Activated T-helper 1 cell treated with Interleukin-2 at 50 U/mL for 16 hours (primary cell): ENCODE measurements around the gene INHBC.

Experiments used
- DNase-seq: peaks from one replicate; pipeline ENCODE4 v3.0.0-alpha.2; 2020; ENCODE audit warnings: low read depth

Gene INHBC

GRCh38 chr12:57469296-57470164 is 34.9 kb downstream of the INHBC start:
- no peak for DNase-seq

- no peak for DNase-seq
Measured at GRCh38 chr12:57470286-57470969, 35.8 kb downstream of the INHBC start.

DNA sequence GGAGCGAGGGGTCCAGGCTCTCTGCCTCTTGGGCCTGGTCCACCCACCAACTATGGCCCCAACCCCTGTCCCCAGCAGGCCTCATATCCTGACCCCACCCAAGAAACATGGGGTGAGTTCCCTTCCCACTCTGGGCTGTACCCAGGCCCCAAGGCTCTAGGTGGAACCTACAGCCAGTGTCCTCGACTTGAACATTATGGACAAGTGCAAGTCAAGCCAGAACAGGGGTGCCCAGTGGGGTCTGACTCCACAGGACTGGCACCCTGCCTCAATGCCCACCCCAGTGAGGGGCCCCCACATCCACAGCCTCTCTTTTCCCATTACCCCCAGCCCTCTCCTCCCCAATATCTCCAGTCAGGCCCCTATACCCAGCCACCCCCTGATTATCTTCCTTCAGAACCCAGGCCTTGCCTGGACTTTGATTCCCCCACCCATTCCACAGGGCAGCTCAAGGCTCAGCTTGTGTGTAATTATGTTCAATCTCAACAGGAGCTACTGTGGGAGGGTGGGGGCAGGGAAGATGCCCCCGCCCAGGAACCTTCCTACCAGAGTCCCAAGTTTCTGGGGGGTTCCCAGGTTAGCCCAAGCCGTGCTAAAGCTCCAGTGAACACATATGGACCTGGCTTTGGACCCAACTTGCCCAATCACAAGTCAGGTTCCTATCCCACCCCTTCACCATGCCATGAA is 36.5 kb downstream of the INHBC start:
- no peak for DNase-seq

- DNase-seq: no peak
Measured at GRCh38 chr12:57471661-57472060, 37.1 kb downstream of the INHBC start.

DNA sequence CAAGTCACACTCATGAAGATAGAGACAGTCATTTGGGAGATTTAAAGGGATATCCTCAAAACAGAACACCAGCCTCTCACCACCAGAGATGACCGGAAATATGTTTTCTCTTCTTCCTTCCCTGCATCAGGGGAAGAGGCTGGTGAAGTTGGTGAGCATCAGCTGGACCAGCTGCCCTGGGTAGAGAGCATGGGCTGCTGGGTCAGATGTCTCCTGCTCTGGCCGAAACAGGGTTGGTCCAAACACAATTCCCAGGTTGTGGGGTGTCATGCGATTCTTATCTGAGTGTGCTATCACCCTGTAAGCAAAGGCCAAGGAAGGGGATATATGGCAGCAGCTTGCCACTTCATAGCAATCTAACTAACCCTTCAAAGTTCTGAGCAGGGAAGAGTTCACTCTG is 37.8 kb downstream of the INHBC start:
- no peak for DNase-seq

DNA sequence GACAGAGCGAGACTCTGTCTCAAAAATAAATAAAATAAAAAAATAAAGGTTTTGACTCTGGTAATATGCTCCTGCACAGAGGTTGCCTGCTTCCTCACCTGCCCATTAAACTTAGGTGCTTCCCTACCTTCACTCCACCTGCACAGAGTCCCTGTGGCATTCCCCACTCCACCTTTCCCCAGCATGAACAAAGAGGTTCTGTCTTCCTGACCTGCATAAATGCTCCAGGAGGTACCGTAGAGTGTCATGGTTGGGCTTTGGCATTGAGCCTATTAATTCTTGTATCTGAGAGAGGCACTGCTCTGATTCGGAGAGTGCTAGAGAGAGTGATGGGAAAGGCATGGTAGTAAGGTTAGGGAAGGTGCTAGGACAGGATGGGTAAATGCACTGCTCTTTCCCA is 38.8 kb downstream of the INHBC start:
- DNase-seq: no peak

GRCh38 chr12:57473886-57474285 is 39.3 kb downstream of the INHBC start:
- no peak for DNase-seq

DNA sequence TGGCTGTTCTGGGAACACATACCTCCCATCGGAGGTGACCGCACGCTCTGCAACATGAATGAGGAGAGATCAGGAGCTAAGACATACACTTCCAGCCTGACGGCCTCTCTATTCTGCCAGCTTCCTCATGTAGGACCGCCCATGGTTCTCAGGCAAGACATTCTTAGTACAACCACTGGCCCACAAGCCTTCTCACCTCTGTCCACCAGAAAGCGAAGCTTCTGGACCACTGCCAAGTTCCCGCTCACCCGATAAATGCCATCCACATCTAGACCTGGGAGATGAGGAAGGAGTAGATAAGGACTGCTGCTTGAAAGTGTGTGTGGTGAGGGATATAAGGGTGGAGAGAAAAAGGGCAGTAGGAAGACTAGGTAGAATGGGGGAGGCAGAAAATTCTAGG is 39.8 kb downstream of the INHBC start:
- DNase-seq: no peak

- no peak for DNase-seq
Measured at GRCh38 chr12:57474862-57475261, 40.3 kb downstream of the INHBC start.

DNA sequence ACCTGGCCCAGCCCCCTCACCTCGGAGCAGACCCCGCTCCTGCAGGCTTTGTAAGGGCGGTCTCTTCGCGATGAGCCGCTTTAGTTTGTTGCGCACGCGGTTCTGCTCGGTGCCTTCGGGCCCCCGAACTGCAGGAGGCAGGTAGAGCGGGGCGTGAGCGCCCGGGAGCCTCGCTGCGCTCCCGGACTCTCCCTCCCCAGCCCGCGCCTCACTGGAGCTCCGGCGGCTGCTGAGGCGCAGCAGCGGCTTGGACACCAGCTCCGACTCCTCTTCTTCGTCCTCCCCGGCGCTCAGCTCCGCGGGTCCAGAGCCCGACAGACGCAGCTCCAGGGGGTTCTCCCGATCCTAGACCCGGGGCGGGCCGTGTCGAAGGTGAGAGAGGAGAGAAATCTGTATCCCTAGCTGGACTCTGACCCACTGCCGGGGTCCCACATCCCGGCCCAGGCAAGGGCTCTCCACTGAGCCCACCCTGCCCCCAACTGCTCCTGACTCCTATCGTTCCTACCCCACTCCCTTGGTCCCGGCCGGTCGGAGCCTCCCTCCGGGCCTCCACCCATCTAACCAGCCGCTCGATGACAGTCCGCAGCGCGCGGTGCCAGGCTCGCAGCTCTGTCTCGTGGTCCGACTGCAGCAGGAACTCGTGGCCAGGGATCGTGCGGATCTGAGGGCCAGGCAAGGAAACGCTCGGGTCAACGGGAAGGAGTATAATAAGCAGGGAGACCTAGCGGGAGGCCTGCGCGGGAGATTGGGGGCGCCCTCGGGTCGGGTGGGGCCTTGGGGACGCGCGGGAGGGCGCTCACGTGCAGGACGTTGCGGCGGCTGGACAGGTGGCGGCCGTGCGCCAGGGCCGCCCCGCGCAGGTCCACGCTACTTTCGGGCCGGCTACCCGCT is 40.9 kb downstream of the INHBC start:
- DNase-seq: no peak

DNA sequence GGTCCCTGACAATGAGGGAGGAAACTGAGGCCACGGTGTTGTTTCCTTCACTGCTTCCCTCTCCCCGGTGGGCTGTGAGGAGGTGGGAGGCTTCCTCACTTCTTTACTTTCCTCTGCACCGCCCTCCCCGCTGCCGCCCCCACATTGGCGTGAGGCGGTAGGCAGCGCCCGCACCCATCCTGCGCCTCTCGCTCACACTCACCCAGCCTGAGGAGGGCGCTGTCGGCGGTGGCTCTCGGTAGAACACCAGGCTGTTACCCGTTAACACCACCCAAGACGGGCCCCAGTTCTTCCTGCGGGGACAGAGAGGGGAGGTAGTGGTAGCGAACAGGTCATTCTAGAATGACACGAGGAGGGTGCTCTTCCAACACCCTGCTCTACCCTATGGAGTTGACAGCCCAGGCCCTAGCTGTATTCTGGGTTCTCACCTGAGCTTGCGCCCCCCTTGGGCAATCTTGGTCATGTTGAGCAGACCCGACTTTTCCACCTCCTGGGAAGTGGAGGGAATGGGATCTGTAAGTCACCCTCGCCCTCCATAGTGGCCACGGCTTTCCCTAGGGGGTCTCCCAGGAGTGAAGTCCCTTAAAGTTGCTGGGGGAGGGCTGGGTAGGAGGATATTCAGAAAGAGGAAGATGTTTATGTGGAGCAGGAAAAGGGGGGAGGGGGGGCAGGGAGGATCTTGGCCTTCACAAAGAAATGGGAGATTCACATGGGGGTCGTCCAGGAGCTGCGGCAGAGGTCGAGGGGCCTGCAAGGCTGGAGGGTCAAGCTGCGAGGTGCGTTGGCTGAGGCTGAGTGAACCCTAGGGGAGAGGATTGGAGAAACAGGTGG is 41.8 kb downstream of the INHBC start:
- peak; percentile 50 for DNase-seq

- no peak for DNase-seq
Measured at GRCh38 chr12:57476993-57477709, 42.6 kb downstream of the INHBC start.

- DNase-seq: peak; percentile 35
Measured at GRCh38 chr12:57477710-57478681, 43.4 kb downstream of the INHBC start.

GRCh38 chr12:57479043-57479375 is 44.4 kb downstream of the INHBC start:
- DNase-seq: no peak

DNA sequence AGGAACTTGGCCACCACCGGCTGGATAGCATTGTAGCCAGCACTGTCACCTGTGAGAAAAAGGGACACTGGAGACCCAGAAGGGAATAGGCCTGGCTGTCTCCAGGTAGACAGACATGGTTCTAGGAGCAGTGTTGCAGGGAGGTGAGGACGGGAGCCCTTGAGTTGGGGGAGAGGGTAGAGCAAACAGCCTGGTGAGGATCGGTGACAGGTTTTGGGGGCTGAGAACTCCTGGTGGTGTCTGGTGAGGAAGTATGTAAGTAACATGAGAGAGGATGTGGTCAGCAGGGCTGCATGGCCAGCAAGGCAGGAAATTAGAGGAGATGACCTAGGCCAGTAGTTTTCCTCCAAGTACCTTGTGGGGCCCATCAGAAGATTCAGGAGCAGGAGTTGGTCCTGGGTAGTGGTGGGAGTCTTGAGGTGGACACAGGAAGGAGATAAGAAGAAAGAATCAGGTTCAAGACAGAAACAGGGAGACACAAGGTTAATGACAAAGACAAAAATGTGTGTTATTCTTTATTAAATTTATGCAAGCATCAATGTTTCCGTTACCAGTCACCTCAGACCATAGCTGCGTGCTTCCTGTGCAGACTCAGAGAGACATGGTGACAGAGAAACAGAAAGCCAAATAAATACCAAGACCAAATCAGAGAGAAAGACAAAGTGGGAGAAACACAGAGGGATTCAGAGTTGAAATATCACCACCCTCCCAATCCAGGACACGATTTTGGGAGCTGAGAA is 45.0 kb downstream of the INHBC start, which contains the start of gene ARHGAP9:
Gene ARHGAP9, minus strand, starts transcription at position 491 of the 740 bp plus-strand sequence. Its CDS starts 460 bp downstream, at position 31.
- DNase-seq: no peak

DNA sequence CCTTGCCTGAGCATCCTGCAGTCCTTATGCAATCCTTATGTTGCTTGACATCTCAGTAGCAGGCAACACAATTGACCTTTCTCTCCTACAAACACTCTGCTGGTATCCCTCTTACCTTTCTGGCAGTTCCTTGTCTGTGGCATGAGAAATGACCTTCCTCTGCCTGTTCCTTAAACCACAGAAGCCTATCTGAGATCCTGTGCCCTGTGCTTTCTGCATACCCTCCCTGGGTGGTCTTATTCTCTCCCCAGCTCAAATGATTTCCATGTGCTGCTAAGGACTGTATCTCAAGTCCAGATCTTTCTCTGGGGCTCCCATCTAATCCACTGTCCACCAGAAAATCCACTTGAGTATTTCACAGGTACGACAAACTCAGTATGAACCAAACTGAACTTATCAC is 47.1 kb downstream of the INHBC start:
- DNase-seq: no peak

DNA sequence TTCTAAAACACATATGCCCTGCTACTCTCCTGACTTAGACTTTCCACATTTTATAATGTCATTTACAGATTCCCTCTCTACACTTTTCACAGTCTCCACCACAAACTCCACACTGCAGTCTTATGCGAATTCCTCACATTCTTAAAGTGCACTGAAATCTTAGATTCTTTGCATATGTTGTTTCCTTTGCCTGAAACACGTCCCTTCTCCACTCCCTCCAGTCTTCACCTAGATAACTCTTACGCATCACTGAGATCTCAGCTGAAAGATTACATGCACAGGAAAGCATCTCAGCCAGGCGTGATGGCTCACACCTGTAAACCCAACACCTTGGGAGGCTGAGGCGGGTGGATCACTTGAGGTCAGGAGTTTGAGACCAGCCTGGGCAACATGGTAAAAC is 48.9 kb downstream of the INHBC start:
- no peak for DNase-seq

- DNase-seq: no peak
Measured at GRCh38 chr12:57485695-57486094, 51.1 kb downstream of the INHBC start.
